GM19397 (cell line): ENCODE results near the gene PHRF1.

Experiments used
- ATAC-seq: cut with Tn5 transposase; IDR thresholded peaks from one replicate; pipeline ENCODE4 v1.9.1; 2021; ENCODE audit warnings: mild to moderate bottlenecking, moderate library complexity; ENCODE audit not compliant: unreplicated experiment

Gene PHRF1

GRCh38 chr11:575996-576768 is at the start of gene PHRF1:
Gene PHRF1 (plus strand): TSS chr11:576470. CDS start chr11:581513, 5,043 bp downstream.
- ATAC-seq: peak; percentile 87

DNA sequence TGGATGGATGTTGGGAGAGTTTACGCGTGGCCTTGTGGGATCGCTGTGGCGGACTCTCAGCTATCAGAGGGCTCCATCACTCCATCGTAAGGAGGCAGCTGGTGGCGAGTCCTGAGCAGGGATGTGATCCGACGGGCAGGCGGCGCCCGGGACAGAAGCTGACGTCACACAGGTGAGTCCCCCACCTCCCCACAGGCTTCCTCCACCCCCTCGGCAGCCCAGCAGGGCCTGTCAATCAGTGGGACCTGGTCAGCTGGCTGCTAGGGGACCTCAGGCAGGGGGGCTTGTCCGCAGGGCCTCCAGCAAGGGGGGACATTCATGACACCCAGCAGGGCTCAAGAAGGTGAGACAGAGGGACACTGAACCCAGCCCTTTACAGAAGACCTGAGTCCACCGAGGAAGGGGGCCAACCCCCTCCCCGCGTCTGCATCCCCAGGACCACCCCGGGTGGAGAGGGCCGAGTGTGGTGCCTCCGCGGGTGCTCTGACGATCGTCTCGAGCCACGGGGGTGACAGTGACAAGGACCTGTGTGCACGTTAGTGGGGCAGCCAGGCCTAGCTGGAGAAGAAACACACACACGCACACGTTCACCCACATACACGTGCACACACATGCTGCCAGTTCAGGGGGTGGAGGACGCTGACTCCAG is 48.0 kb upstream of the PHRF1 start:
- ATAC-seq: no peak

DNA sequence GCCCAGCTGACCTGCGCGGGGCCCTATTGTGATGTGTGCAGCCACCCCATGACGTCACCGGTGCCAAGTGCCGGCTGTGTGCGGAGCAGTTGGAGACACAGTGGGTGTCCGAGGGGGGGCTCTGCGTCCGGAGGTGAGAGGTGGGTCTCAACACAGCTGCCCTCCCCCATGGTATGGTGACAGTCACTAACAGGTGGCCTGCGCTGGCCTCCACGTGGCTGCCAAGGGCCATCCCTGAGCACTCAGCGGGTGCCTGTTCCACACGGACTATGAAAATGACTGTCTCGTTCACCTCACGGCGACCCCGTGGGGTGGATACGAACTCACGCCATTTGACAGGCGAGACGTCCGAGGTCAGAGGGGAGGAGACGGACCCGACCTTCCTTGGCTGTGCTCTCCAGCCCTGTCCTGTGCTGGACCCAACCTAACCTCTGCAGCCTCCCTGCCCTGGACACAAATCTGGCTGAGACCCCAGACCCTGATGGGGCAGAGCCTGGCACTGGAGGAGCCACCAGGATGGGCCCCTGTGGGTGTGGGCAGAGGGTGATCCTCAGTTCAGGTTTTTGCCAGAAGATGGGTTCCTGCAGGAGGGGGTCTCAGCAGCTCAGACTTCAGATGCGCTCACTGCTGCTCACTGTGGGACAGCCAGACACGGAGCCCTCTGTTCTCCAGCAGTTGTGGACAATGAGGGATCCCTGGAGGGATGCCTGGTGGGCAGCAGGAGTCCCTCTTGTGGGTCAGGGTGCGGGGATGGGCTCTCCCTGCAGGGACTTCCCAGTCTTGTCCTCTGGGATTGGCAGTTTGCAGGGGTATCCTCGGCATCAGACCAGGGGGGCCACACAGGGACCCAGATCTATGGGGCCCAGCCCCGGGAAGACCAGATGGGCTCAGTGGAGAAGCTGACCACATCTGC is 47.2 kb upstream of the PHRF1 start:
- no peak for ATAC-seq

DNA sequence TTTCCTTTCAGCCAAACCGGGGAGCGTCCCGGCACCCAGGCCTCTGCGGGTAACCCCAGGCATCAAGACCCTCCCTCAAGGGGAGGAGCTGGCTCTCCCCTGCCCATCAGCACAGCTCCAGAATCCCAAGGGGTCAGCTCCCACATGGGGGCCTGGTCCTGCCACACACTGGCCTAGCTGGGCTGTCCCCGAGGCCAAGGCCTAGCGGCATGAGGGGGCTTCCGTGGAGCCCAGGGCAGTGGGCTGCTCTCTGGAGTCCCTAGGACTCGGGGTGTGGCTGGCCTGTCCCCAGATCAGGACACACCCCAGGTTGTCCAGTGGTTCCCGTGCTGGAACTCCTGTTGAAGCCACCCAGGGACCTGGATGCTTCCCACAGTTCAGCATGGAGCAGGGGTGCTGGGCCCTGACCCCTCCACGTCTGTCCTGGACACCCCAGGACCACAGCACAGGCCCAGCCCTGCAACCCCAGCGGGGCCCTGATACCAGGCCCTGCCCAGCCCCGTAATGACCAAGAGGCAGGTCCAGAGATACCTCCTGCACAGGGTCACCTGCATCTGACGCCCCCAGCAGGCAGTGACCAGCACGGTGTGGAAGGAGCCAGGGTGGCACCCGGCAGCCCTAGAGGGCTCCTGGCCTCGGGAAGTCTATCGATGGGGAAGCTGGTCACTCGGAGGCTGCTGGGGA is 46.4 kb upstream of the PHRF1 start:
- ATAC-seq: no peak

- ATAC-seq: no peak
These were observed 45.1 kb upstream of the PHRF1 start for GRCh38 chr11:530960-531831.

DNA sequence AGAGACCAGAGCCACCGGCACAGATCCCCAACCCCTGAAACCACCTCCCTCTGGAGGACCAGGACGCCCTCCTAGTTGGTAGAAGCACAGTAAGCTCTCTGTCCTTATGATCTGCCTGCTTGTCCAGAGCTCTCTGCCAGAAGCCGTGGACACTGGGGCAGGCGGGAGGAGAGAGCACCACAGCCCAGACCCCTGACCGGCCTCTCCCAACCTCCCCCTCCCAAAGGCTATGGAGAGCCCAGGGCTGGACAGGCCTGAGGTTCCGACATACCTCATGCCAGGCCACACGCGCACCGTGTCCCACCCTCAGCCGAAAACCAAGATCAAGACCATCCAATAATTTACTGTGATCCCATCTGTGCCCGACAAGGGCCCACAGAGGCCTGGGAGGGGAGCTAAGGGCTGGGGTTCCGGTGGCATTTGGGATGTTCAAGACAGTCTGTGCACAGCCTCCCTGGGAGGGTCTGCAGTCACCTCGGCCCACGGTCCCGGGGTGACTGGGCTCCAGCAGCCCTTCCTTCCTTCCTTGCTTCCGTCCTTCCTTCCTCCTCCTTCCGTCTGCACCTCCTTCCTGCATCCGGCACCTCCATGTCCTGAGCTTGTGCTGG is 44.2 kb upstream of the PHRF1 start:
- ATAC-seq: no peak

GRCh38 chr11:532527-532985 is 43.7 kb upstream of the PHRF1 start:
- no peak for ATAC-seq

GRCh38 chr11:532986-533585 is 43.2 kb upstream of the PHRF1 start:
- no peak for ATAC-seq

- ATAC-seq: no peak
These were observed 42.5 kb upstream of the PHRF1 start for GRCh38 chr11:533586-534395.

- ATAC-seq: no peak
These were observed 41.7 kb upstream of the PHRF1 start for GRCh38 chr11:534396-535209.

- no peak for ATAC-seq
These were observed 41.1 kb upstream of the PHRF1 start for GRCh38 chr11:535210-535518.

- ATAC-seq: peak; percentile 71
These were observed 40.5 kb upstream of the PHRF1 start, which contains the start of gene HRAS for GRCh38 chr11:535519-536454. Gene HRAS (minus strand): TSS chr11:535576.

DNA sequence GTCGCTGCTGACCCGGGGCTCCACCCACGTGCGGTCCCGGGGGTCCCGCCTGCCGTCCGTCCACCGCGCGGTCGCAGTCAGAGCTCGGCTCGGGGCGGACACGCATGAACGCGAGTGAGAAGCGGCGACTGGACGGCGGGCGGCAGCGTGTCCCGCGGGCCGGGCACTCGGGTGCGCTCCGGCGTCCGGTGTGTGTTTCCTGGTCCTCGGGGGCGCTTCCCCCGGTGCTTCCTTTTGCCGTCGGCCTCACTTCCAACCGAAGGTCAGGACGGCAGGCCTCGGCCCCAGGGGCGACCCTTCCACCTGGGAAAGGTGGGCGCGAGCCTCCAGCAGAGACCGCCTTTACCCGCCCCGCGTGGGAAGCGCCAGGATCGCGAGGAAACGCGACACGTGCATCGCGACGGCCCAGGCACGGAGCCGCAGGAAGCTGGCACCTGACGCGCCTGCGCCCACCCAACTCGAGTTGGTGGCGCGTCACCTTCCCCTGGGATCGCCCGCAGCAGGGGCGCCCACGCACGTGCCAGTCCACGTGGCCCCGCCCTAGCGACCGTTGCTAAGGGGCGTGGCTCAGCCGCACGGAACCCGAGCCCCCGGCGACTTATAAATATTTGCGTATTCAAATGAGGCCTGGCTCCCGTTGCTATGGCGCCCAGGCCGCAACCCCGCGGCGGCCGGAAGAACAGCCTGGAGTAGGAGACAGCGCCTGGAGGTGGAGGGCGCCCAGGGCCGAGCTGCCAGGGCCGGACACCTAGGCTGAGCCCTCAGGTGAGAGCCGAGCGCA is 39.2 kb upstream of the PHRF1 start, which contains the start of gene LRRC56:
TSS of gene LRRC56 (plus strand) at position 687 of the 781 bp plus-strand sequence. CDS start 3,158 bp downstream, outside the sequence.
- ATAC-seq: peak; percentile 43

- no peak for ATAC-seq
These were observed 38.4 kb upstream of the PHRF1 start for GRCh38 chr11:537622-538430.
